NCI-H748 (cell line): ENCODE results near the gene PMF1.
"Not testable (repeated sequence)": the region's sequence is repeated elsewhere in the genome, so short reads cannot be mapped to it uniquely, and the experiment has no call there.

ENCODE experiments used
- DNase-seq: peaks from one replicate; lab custom pipeline; 2025; ENCODE audit not compliant: unreplicated experiment; lab: John Stamatoyannopoulos, UW

Gene PMF1, protein sequence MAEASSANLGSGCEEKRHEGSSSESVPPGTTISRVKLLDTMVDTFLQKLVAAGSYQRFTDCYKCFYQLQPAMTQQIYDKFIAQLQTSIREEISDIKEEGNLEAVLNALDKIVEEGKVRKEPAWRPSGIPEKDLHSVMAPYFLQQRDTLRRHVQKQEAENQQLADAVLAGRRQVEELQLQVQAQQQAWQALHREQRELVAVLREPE

DNA sequence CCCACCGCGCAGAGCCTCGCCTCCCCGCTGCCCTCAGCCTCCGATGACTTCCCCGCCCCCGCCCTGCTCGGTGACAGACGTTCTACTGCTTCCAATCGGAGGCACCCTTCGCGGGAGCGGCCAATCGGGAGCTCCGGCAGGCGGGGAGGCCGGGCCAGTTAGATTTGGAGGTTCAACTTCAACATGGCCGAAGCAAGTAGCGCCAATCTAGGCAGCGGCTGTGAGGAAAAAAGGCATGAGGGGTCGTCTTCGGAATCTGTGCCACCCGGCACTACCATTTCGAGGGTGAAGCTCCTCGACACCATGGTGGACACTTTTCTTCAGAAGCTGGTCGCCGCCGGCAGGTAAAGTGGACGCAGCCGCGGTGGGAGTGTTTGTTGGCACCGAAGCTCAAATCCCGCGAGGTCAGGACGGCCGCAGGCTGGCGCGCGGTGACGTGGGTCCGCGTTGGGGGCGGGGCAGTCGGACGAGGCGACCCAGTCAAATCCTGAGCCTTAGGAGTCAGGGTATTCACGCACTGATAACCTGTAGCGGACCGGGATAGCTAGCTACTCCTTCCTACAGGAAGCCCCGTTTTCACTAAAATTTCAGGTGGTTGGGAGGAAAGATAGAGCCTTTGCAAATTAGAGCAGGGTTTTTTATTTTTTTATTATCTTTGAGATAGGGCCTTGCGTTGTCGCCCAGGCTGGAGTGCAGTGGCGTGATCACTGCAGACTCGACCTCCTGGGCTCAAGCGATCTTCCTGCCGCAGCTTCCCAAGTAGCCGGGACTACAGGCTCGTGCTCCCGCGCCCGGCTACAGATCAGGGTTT, at the start of gene PMF1:
Gene PMF1, plus strand, starts transcription at position 175 of the 811 bp plus-strand sequence. Its CDS starts 9 bp downstream, at position 184.
- peak; percentile 97 for DNase-seq

DNA sequence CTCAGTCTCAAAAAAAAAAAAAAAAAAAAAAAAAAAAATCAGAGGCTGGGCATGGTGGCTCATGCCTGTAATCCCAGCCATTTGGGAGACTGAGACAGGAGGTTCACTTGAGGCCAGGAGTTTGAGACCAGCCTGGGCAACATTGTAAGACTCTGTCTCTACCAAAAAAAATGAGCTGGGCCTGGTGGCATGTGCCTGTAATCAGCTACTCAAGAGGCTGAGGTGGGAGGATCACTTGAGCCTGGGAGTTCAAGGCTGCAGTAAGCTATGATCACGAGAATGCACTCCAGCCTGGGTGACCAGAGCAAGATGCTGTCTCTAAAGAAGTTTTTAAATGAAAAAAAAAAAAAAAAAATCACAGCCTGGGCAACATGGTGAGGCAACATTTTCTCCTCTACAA, 49.1 kb upstream of the PMF1 start:
- DNase-seq: no peak

DNA sequence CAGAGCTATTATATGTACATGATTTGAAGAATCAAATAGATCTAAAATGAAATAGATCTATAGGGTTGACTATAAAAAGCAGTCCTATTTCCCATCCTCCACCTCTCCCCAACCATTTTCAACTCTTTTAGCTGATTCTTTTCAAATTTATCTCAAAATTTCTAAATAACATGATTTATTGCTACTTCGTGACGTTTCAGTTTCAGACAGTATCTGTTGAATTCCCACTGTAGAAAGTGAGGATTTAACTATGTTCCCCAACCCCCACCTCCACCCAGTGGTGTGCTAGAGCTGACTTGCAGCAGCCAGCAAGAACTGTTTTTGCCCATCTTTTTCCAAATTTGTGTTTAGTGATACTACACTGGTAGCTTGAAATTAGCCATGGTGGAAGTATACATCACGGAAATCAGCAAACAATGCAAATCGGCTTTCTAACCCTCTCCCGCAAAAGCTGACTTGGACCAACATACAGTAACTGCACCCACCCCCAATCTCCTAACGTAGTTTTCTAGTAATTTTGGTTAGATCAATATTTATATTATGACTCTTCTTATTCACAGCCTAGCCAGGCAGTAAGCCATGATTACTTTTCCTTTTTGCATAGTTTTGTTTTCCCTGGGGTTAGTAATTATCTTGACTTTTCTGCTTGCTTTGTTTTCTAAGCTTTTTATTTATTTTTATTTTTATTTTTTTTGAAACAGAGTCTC, 48.5 kb upstream of the PMF1 start:
- DNase-seq: no peak

DNA sequence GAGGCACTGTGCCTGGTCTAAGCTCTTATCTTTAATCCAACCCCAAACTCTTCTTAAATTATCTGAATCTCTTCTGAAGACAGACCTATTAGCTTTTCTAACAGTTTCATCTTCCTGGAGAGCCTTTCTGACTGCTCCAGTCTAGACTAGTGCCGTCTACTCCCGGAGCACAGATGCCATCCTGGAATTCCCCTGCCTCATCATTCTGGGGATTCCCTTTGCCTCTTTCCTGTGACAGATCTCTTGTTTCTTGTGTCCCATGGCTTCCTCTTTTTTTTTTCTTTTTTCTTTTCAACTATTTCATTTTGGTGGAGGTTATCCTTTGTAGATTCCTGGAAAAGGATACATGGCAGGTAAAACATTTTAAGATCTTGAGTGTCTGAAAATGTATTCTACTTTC, 47.7 kb upstream of the PMF1 start:
- no peak for DNase-seq

DNA sequence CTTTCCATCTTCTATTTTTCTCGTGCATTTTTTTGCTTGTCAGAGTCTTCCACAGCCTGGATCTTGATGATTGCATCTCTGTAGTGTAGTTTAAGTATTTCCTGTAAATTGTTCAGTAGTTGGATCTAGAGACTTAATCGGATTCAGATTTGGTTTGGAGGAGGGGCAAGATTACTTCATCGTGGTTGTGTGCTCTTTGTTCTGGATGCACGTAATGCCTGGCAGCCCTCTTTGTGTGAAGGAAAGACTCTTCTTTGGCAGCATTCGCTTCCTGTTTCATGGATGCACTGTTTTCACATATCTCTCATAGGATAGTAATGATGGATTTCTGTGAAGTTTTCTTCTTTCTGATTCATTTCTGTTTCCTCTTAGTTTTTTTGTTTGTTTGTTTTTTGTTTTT, 45.3 kb upstream of the PMF1 start:
- no peak for DNase-seq

DNA sequence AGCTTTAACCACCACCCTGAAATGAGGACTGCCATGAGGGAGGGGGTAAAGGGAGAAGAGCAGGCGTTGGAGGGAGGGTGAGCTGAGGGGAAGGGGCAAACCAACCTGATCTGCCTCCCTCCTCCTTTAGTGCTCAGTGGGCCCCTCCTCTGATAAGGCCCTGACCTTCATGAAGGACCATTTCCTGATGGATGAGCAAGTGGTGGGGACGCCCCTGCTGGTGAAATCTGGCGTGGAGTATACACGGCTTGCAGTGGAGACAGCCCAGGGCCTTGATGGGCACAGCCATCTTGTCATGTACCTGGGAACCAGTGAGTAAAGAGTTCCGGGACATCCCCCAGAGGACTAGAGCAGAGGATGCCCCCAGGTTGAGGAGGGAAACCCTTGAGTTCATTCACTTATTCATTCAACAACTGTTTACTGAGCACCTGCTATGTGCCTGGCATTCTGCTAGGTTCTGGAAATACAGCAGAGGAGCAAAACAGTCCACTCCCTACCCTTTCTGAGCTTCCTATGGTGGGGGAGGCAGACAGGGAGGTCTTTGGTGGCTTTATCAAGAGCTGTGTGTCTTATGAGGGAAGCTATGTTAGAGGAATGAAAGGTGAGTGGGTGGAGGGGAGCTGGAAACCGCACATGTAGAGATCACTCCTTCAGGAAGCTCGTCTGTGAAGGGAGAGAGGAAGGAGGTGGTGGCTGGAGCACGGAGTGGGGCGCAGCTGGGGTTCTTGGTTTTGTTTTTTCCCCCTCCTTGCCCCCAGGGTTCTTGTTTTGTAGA, 39.9 kb upstream of the PMF1 start:
- no peak for DNase-seq

DNA sequence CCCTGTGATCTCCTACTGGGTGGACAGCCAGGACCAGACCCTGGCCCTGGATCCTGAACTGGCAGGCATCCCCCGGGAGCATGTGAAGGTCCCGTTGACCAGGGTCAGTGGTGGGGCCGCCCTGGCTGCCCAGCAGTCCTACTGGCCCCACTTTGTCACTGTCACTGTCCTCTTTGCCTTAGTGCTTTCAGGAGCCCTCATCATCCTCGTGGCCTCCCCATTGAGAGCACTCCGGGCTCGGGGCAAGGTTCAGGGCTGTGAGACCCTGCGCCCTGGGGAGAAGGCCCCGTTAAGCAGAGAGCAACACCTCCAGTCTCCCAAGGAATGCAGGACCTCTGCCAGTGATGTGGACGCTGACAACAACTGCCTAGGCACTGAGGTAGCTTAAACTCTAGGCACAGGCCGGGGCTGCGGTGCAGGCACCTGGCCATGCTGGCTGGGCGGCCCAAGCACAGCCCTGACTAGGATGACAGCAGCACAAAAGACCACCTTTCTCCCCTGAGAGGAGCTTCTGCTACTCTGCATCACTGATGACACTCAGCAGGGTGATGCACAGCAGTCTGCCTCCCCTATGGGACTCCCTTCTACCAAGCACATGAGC, 36.1 kb upstream of the PMF1 start:
- no peak for DNase-seq

DNA sequence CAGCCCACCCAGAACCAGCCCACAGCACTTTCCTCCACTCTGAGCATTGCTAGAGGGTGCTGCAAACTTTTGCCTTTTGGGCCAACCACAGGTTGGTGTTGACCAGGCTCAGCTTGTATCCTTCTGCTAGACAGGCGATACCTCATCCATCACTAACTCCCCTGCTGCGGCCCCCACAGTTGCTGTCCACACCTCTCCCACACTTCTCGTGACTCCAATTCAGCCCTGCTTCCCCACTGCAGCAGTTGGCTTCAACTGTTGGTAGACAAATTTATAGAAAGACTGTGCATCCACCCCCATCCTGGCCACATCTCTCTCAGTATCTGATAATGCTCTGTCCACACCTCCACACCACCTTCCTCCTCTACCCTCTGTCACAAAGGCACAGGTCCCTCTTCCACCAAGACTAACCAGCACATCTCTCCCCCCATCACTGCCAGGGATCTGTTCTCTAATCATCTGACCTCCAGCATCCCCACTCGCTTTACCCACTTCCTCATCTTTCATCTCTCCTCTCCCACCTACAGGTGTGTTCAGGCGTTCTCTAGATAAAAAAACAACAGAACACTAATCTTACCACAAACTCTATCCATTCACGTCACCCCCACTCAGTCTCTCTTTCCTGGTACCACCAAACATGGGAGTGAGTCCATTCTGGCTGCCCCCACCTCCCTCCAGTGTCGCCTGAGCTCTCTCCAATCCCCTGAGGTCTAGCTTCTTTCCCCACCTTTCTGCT, 34.7 kb upstream of the PMF1 start:
- no peak for DNase-seq

DNA sequence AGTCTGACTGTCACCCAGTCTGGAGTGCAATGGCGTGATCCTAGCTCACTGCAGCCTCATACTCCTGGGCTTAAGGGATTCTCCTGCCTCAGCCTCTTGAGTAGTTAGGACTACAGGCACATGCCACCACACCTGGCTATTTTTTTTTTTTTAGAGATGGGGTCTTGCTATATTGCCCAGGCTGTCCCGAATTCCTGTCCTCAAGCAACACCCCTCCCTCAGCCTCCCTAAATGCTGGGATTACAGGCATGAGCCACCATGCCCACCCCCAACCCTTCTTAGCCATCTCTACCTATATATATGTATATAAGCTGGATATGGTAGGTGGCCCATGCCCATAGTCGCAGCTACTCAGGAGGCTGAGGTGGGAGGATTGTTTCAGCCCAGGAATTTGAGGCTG, 32.3 kb upstream of the PMF1 start:
- no peak for DNase-seq

DNA sequence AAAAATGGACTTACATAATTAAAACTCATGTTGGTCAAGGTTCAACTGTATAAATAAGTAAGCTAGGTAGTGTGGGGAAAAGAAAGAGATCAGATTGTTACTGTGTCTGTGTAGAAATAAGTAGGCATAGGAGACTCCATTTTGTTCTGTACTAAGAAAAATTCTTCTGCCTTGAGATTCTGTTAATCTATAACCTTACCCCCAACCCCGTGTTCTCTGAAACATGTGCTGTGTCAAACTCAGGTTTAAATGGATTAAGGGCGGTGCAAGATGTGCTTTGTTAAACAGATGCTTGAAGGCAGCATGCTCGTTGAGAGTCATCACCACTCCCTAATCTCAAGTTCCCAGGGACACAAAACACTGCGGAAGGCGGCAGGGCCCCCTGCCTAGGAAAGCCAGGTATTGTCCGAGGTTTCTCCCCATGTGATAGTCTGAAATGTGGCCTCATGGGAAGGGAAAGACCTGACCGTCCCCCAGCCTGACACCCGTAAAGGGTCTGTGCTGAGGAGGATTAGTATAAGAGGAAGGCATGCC, 31.3 kb upstream of the PMF1 start:
- not testable (repeated sequence) for DNase-seq

DNA sequence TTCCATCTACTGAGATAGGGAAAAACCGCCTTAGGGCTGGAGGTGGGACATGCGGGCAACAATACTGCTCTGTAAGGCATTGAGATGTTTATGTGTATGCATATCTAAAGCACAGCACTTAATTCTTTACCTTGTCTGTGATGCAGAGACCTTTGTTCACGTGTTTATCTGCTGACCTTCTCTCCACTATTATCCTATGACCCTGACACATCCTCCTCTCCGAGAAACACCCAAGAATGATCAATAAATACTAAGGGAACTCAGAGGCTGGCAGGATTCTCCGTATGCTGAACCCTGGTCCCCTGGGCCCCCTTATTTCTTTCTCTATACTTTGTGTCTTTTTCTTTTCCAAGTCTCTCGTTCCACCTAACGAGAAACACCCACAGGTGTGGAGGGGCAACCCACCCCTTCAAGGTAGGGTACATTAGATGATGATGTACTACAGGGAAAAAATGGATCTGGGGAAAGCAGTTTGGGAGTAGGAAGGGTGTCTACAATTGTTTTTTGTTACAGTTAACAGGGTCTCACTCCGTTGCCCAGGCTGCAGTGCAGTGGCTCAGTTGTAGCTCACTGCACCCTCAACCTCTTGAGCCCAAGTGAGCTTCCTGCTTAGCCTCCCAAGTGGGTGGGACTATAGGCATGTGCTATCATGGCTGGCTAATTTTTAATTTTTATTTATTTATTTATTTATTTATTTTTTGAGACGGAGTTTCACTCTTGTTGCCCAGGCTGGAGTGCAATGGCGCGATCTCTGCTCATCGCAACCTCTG, 30.6 kb upstream of the PMF1 start:
- not testable (repeated sequence) for DNase-seq

DNA sequence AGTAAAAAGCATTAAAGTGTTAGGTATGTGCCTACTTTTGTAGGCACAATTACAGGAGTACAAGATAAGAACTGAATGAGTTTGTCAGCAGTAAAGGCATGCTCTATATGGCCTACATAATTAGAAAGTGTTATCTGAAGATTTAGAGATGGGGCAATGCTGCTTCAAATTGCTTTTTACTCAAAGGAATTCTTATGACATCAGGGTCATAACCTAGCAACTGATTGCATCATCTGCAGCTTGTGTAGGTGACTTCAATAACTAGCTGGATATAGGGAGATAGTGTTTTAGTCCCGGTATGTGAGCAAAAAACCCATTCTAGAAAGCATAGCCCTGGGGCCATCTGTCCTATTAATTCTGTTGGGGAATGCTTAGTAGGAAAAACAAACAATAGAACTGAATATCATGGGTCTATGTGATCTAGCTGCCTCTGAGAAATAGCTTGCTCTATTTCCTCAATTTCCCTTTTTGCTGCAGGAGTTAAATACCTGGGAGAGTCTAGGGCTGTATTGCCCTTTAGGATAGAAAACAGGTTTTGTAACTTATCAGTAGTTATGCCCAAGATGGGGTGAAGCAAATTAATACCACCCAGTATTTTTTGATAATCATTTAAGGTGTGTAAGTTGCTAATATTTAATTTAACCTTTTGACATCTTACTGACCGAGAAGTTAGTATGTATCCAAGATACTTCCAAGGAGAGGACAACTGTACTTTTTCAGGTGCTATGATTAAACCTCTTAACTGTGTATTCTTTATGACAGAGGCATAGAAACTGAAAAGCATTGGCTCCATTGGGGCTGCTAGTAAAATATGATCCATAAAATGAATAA, 26.2 kb upstream of the PMF1 start:
- not testable (repeated sequence) for DNase-seq

DNA sequence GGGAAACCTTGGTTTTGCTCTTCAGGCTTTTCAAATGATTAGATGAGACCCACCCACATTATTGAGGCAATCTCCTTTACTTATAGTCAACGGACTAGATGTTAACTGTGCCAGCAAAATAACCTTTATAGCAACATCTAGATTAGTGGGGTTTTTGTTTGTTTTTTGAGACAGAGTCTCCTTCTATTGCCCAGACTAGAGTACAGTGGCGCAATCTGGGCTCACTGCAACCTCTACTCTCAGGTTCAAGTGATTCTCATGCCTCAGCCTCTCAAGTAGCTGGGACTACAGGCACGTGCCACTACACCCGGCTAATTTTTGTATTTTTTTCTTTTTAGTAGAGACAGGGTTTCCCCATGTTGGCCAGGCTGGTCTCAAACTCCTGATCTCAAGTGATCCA, 22.5 kb upstream of the PMF1 start:
- DNase-seq: not testable (repeated sequence)

DNA sequence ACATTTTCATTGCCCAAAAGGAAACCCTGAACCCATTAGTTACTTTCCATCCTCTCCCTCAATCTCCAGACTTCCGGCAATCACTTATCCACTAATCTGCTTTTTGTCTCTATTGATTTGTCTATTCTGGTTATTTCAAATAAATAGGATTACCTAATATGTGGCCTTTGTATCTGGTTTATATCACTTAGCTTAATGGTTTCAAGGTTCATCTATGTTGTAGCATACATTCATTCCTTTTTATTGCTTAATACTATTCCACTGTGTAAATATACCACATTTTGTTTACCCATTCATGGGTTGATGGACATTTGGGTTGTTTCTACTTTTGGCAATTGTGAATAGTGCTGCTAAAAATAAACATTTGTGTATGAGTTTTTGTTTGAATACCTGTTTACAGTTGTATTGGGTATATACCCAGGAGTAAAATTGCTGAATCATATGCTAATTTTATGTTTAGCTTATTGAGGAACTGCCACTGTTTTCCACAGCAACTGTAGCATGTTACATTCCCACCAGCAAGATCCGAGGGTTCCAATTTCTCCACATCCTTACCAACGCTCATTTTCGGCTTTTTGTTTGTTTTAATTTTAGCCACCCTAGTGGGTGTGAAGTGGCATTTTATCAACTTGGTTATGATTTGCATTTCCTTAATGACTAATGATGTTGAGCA, 21.4 kb upstream of the PMF1 start:
- no peak for DNase-seq

DNA sequence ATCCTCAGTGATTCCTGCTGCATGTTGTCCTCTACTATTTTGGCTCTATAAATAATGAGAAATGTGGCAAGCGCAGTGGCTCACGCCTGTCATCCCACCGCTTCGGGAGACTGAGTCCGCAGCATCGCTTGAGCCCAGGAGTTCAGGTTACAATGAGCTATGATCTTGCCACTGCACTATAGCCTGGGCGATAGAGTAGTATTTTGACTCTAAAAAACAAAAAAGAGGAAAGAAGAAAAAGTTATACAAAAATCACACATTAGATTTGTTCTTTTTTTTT, 19.7 kb upstream of the PMF1 start:
- DNase-seq: no peak

DNA sequence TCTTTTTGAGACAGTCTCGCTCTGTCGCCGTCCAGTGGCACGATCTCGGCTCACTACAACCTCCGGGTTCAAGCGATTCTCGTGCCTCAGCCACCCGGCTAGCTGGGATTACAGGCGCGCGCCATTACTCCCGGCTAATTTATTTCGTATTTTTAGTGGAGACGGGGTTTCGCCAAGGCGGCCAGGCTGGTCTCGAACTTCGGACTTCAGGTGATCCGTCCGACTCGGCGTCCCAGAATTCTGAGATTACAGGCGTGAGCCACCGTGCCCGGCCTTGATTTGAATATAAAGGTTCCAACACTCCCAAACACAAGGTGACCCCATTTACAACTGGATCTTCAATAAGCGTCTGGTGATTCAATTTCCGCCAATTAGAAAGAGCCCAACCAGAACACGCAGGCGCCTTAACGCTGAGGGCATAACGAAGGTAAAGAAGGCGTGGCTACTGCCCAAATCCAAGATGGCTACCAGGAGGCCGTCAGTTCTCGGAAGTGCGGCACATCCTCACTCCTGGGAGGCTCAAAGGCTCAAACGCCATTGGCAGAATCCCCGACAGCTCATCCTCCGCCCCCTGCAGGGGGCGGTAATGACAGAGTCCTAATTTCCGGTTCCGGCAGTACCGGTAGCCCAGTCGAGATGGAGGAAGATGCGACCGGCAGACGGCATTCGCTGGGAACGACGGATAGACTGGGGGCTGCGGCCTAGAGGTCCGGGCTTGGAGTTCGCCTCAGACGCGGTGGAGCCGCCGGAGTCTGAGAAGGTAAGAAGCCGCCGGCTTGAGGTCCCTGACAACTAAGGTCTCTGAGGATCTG, 19.1 kb upstream of the PMF1 start, which contains the start of gene SLC25A44:
Gene SLC25A44, plus strand, starts transcription at position 617 of the 812 bp plus-strand sequence. CDS start 5,744 bp downstream, outside the sequence.
- peak; percentile 99 for DNase-seq

DNA sequence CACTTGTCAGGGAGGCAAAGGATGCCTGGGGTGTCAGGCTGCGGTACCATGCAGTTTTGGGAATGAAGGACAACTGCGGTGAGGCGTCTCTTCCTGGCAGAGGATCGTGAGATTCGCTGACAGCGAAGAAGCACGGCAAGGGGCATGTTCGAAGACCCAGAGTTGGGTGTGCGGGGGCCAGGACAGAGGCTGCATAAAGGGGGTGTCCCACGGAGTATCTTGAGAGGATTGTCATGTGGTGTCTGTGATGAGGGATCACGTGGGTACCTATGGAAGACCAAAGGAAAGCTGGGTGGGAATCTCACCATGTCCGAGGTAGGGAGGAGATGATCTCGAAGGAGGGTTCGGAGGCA, 18.5 kb upstream of the PMF1 start:
- peak; percentile 24 for DNase-seq
